GM12873 (cell line): ENCODE measurements around the gene CEP128.

Source experiments
- TF ChIP-seq, protein P1 (sequence below): IDR thresholded peaks from 2 replicates; pipeline ENCODE4 v1.5.1; 2012; ENCODE audit warnings: low read depth, mild to moderate bottlenecking, moderate library complexity, low read length, control low read depth; ENCODE audit not compliant: insufficient read depth; ENCODE audit errors: missing control alignments

The CEP128 gene

DNA sequence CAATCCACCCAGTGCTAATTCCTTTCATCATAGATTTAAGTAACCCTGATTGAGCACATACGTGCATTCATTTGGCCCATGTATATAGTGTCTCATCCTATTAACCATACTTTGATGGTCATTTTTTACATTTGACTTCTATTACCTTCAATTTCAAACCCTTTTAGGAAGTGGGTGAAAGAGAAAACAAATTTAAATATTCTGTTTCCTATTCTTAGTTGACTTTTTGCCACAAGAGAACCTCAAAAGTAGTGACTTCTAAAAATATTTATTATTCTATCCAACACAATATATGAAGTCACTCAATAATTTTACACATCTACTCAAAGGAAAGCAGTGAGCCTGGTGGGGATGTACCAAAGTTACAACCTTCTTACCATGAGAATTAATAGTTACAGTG is 164.9 kb downstream of the CEP128 start:
- TF ChIP-seq, protein P1, sequence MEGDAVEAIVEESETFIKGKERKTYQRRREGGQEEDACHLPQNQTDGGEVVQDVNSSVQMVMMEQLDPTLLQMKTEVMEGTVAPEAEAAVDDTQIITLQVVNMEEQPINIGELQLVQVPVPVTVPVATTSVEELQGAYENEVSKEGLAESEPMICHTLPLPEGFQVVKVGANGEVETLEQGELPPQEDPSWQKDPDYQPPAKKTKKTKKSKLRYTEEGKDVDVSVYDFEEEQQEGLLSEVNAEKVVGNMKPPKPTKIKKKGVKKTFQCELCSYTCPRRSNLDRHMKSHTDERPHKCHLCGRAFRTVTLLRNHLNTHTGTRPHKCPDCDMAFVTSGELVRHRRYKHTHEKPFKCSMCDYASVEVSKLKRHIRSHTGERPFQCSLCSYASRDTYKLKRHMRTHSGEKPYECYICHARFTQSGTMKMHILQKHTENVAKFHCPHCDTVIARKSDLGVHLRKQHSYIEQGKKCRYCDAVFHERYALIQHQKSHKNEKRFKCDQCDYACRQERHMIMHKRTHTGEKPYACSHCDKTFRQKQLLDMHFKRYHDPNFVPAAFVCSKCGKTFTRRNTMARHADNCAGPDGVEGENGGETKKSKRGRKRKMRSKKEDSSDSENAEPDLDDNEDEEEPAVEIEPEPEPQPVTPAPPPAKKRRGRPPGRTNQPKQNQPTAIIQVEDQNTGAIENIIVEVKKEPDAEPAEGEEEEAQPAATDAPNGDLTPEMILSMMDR, result no peak

DNA sequence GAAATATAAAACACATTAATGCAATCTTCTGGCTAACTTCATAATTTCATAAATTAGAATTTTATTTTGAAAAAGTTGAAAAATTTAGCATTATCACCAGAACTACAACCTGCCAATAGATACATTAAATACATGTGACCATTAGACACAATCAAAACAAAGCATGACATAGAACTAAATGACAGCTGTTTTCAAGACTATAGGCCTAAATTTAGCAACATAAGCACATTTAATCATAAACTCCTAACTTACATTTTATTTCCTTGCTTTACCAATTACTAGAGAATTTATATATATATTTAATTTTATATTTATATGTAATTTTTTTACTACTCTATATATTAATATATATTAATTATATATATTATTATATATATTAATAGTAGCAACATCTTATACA is 165.4 kb downstream of the CEP128 start:
- TF ChIP-seq, protein P1, result no peak

DNA sequence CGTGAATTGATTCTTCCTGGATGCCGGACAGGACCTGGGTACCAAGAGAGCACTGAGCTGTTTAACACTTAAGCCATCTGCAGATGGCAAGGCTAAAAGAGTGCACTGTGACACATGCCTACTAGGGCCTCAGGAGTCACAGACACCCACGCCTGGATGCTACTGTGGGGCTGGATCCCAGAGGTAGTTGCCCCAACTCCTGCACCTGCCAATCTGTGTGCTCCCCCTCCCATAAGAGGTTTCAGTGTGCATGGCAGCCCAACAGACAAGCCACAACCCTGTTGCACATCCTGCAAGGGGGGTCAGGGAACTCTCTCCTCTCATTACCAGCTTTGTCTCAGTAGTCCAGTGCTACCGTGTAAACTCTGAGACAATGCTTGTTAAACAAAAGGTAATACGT is 169.0 kb downstream of the CEP128 start:
- TF ChIP-seq, protein P1, result no peak

DNA sequence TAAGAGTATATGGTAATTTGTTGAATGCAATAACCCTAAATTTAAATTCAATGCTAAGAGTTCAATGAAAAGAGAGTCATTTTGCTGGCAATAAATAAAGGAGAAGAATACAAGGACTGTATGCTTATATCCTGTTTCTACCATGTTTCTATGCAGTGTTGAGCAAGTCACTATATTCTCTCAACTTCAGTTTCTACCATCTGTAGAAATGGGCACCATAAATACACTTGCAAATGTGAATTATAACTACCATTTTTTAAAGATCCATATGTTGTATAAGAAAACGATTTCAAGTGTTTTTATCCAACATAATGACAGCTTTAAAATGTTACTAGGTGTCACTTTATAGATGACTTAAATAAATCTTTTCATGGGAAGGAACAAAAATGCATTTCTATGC is 170.3 kb downstream of the CEP128 start:
- TF ChIP-seq, protein P1, result no peak

DNA sequence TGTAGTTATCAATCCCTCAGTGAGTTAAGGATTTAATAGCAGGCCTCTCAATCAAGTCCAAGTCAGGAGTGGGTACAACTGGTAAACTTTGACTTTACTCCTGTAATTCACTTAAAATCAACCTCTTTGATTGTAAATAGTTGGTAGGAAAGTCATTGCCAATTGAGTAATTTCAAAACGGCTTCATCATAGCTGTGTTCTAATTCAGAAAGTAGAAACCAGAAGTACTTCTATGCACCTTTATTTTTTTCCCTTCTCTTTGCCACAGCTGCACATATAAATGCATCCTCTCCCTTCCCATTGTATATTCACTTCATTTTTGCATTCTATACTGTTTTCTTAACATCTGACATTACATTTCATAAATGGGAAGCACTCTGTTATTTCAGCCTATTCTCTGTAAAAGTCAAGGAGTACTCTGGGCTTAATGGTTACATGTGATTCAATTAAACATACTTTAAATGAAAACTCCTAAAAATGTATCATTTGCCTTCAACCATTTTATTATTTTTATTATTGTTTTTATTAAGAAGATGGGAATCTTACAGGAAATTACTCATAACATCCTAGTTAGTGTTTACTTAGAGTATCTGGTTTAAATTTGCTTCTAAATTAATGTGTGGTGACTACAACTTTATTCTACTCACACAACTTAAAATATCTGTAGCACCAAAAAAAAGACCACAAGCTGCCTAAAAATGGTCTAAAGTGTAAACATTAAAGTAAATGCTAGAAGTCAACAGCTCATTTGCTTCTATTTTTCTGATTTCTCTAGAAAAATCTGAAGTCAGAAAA is 171.2 kb downstream of the CEP128 start:
- TF ChIP-seq, protein P1, result no peak

DNA sequence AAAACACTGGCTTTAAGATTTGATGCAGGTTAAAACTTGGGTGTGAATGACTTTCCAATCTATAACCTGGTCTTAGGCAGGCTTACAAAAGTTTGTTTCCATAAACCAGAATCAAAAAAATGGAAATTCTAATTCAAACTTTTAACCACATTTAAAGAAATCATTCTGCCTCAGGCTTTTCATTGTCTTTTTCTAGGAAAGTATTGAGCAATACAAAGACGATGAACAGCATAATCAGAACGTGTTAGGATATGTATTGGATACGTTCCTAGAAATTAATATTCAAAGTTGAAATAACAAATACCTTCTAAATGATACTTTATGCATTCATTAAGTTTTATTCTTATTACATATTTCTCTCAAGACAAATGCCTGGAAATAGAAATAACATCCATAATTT is 172.9 kb downstream of the CEP128 start:
- TF ChIP-seq, protein P1, result no peak

DNA sequence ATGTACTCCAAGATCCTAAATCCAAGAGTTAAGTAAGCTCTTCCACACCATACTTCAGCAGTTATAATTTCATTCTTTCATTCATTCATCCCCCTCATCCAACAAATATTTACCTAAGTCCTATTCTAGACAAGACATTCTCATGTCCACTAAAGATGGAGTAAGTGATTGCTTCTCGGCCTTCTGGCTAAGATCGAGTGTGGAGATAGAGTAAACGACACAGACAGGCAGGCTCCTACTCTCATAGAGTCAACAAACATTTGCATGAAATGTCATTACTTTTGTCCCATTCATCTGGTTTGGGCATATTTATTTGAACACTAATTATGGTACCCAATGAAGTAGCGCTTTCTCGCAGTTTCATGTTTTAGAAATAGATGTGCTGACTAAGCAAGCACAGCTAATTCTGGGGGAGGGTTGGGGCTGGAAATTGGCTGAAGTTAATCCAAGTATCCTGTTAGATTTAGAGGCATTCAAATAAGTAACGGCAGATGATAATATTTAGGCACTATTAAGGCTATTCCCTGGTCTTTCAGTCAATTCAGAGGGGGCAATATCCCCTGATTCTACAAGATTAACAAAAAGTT is 176.5 kb downstream of the CEP128 start:
- TF ChIP-seq, protein P1, result no peak
